ENCODE measurements around the gene ZNF524.
A peak's percentile ranks its signal among the peaks of the same experiment; 100 is the strongest.

The ZNF524 gene

GRCh38 chr19:55620410-55621204 lies 20.5 kb downstream of the ZNF524 start:
- no peak for DNase-seq (ENCODE audit: low read depth)

DNA sequence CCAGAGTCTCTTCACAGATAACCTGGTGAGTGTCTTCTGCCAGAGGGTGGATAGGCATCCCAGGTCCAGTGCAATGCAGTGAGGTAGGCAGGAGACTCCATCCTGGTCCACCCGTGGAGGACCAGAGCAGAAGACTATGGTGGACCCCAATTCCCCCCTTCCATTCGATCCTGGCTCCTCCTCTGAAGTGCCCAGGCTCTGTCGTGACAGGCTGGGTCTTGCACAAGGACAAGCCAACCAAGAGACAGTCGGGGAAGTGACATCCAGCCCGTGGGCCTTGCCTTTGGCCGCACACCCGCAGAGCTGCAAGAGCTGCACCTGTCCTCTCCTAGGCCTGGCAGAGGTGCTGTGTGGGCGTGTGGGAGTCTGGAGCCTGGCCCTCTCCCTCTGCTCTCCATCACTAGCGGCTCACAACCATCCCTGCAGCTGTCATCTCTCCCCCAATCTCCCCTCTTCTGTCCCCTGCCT lies 21.2 kb downstream of the ZNF524 start:
- DNase-seq (ENCODE audit: low read depth), result no peak

DNA sequence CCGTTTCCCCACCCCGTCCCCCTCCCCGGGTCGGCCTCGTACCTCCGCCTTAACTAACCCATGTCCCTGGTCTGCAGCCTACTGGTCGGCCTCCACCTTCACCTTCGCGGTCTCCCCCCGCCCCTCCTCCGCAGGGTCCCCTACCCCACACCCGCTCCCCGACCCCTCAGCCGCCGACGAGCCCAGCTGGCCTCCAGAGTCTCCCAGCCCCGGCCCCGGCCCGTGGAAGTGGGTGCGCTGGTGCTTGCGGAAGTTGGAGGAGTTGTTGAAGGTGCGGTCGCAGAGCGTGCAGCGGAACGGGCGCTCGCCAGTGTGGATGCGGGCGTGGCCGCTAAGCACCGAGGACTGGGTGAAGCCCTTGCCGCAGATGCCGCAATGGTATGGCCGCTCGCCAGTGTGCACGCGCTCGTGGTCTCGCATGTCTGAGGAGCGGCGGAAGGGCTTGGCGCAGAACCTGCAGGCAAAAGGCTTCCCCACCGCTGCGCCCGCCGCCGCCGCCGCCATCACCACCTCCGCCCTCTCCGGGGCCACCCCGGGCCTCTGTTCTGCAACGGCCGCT lies 21.7 kb downstream of the ZNF524 start:
- DNase-seq (ENCODE audit: low read depth), result no peak

- DNase-seq (ENCODE audit: low read depth), result no peak
Observed at GRCh38 chr19:55622242-55622969, 22.3 kb downstream of the ZNF524 start.

DNA sequence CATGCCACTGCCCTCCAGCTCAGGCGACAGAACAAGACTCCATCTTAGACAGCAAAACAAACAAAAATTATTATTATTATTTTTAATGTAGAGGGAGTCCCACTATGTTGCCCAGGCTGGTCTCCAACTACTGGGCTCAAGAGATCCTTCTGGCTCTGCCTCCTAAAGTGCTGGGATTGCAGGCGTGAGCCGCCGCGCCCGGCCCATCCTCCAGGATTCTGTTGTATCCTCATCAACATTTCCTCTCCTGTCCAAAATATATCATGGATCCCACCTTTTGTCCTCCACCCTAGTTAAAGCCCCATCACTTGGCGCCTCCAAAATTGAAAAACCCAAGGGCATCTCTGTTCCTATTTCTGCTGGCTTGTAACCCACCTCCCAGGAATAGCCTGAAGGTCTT lies 23.0 kb downstream of the ZNF524 start:
- no peak for DNase-seq (ENCODE audit: low read depth)

DNA sequence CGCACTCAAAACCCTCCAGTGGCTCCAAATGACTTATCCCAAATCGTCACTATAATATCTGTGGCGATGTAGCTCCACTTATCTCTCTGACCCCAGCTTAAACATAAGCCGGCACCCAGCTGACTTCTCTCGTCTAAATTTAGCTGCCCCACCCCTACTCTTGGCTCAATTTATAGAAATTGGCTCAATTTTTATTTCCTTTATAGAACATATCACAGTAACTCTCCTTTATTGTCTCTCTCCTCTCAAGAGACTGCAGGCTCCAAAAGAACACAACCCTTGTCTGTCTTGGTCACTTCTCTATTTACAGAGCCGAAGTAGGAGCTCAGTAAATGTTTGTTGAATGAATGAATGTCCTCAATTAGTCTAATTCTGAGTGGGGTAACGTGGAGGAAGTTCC lies 23.5 kb downstream of the ZNF524 start:
- DNase-seq (ENCODE audit: low read depth), result no peak

- DNase-seq (ENCODE audit: low read depth), result peak; percentile 92
Observed at GRCh38 chr19:55624109-55625003, 24.3 kb downstream of the ZNF524 start, which contains the start of gene ZNF784. ZNF784 (minus strand) TSS chr19:55624566; CDS start chr19:55624561, 5 bp downstream.

DNA sequence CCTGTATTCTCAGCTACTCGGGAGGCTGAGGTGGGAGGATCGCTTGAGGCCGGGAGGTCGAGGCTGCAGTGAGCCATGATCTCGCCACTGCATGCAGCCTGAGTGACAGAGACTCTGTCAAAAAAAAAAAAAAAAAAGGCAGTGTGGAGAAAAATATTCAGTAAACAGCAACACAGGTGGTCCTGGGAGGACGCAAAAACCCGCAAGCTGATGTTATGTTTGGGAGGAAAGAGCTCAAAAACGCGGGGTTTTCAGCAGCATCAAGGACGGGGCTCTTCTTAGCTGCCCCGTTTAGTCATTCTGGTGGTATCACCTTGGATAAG lies 24.9 kb downstream of the ZNF524 start:
- no peak for DNase-seq (ENCODE audit: low read depth)

GRCh38 chr19:55626350-55626749 lies 26.3 kb downstream of the ZNF524 start:
- DNase-seq (ENCODE audit: low read depth), result no peak

GRCh38 chr19:55632463-55632834 lies 32.4 kb downstream of the ZNF524 start:
- peak; percentile 93 for DNase-seq (ENCODE audit: low read depth)

DNA sequence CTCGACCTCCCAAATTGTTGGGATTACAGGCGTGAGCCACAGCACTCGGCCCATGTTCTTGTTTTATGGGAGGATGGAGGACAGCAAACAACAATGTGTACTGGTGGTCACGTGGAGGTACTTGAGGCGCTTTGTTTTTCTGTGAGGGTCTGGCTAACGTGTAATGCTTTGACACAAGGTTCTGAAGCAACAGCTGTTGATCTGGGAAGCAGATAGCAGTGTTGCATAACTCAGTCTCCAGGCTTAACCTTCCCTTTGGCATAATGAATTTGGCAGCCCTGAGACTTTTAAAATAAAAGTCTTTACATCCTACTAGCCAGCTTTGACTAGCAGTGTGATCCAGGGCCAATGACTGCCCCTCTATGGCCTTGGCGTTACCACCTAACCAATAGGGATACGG lies 33.8 kb downstream of the ZNF524 start:
- DNase-seq (ENCODE audit: low read depth), result no peak

GRCh38 chr19:55635334-55635717 lies 35.2 kb downstream of the ZNF524 start:
- no peak for DNase-seq (ENCODE audit: low read depth)

- no peak for DNase-seq (ENCODE audit: low read depth)
Observed at GRCh38 chr19:55635856-55636440, 35.9 kb downstream of the ZNF524 start.

DNA sequence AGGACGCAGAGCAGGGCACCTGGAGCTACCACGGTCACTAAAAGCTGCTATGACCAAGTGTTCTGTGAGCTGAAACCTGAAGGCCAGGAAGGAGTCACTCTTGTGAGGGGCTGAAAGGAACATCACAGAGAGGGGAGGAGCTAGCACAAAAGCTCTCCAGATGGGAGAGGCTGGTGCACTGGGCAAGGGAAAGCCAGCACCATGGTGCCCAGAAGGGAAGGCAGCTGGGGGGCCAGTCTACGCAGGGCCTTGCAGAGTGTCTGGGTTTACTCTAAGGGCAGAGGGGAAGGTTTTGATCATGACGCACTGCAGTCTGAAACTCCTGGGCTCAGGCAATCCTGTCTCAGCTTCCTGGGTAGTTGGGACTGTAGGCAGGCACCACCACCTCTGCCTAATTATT lies 36.6 kb downstream of the ZNF524 start:
- no peak for DNase-seq (ENCODE audit: low read depth)

DNA sequence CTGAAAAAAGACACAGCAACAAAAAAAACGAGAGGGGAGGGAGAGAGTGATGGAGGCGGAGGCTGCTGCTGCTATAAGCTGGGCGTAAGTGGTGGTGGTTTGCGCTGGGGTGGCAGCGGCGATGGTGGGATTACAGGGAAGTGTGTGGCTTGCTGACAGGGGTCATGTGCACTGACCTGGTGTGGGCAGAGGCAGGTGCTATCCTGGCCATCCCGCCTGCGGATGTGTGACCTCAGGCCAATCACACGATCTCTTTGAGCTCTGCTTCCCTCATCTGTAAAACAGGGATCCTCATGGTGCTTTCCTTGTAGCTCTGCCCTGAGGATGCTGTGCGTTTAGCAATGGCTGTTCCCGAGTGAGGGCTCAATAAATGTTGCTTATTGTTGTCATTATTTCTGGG lies 37.4 kb downstream of the ZNF524 start:
- DNase-seq (ENCODE audit: low read depth), result no peak

DNA sequence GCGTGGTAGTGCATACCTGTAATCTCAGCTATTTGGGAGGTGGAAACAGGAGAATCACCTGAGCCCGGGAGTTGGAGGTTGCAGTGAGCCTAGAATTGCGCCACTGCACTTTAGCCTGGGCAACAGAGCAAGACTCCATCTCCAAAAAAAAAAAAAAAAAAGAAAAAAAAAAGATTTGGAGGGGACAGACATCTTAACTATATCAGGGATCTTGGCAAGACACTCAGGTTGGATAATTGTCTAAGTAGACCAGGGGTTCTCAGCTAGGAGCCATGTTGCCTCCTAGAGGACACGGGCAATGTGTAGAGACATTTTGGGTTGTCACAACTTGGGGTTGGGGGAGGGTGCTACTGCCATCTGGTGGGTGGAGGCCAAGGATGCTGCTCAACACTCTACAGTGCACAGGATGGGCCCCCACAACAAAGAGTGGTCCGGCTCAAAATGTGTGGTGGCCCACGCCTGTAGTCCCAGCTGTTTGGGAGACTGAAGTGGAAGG lies 38.8 kb downstream of the ZNF524 start:
- peak; percentile 61 for DNase-seq (ENCODE audit: low read depth)

- peak; percentile 60 for DNase-seq (ENCODE audit: low read depth)
Observed at GRCh38 chr19:55640043-55640576, 40.0 kb downstream of the ZNF524 start.

DNA sequence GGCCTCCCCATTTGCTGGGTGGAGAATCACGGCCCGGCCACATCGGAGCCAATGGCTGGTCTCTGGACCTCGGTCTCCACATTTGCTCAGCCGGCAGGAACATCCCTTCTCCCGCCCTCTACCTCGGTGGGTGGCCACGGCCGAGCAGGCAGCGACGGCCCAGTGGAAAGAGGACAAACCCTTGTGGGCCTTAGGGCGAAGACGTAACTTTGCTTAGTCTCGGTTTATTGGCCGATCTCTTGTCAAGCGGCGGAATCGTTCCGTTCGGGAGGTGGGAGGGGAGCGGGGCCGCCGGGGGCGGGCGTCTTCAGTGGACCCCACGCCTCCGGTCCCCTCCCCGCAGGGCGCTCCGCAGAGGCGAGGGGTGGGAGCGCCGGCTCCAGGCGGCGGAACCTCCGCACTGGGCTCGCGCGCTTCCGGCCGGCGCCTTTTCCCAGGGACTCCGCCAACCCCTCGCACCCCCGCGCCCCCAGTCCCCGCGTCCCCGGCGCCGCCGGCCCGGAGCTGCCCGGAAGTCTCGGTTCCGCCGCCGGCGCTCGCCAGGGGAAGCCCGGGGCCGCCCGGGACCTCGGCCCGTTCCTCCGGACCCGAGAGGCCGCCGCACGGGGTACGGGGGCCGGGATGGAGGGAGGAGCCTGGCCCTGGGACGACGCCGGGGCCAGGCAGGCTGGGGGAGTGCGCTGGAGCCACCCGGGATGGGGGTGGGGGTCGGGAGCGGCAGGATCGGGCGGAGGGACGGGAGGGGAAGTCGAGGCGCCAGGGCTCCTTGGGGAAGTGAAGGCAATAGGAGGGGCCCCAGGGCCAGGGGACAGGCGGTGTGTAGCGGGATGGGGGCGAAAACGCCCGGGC lies 40.7 kb downstream of the ZNF524 start, which contains the start of gene ZNF580:
TSS of gene ZNF580 (plus strand) at position 426 of the 849 bp plus-strand sequence. CDS start 1,507 bp downstream, outside the sequence.
- peak; percentile 80 for DNase-seq (ENCODE audit: low read depth)

- peak; percentile 53 for DNase-seq (ENCODE audit: low read depth)
Observed at GRCh38 chr19:55641426-55642152, 41.5 kb downstream of the ZNF524 start.
